ENCODE data around the gene GMPR2. TPM values are rescaled to one million over a fixed set of nuclear protein-coding genes. Genes with fewer than 3 reads are reported as not detected.

GMPR2 gene
- total and polyA plus RNA-seq, 2 of the 13 experiments (the other 11 are each of a cell fraction or from before 2014, with no cell fraction given) = 210 to 273 TPM

DNA sequence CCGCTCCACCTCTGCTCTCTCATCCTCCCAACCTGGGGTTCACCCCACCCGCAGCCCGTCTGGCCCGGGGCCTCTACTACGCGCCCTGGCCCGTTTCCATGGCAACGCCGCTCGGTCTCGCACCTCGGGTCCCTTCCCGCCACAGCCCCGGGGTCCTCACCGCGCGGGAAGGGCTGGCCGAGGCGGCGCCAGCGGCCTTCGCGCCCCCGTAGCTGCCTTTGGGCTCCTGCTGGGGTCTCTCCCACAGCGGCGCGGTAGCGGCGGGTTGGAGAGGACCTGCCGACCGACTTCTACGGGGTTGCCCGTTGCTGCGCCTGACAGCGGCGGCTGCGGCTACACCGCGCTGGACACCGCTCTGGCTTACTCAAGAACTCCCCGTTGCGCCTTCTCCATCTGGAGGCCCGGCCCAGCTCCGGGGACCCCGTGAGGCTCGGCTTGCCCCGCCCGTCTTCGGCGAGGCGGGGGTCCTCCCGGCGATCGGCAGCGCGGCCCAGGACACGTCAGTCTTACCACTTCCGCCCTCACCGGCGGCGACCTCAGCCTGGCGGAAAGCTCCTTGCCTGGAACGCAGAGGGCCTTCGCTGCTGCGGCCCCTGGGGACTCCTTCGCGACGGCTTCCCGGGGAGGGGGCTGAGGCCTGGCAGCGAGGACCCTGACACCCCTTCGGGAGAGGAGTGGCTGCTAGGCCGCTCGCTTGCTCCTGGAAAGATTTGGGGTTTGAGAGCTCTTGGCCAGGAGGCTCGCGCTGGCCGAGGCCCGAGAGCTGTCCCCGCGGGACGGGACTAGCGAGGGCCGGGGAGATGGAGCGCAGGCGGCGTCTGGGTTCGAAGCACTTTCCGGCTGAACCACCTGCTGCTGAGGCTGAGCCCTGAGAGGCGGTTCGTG, 37.3 kb upstream of the GMPR2 start, which contains the start of gene TM9SF1 (continued):
- TF ChIP-seq, protein P1, sequence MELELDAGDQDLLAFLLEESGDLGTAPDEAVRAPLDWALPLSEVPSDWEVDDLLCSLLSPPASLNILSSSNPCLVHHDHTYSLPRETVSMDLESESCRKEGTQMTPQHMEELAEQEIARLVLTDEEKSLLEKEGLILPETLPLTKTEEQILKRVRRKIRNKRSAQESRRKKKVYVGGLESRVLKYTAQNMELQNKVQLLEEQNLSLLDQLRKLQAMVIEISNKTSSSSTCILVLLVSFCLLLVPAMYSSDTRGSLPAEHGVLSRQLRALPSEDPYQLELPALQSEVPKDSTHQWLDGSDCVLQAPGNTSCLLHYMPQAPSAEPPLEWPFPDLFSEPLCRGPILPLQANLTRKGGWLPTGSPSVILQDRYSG (CRISPR knock-in tag; IDR thresholded peaks at IDR 0.05) = peak; percentile 97
- TF ChIP-seq ZNF451 (CRISPR knock-in tag; IDR thresholded peaks at IDR 0.05) (peak; percentile 99), KDM5B (CRISPR knock-in tag; IDR thresholded peaks at IDR 0.05; ENCODE audit: borderline replicate concordance) (peak; percentile 98), HOXA7 (CRISPR knock-in tag; IDR thresholded peaks at IDR 0.05) (no peak), ZBTB21 (CRISPR knock-in tag; IDR thresholded peaks at IDR 0.05) (0 out of 2 replicates have a peak, but pooled peaks have one; percentile 64), ZNF350 (CRISPR knock-in tag; IDR thresholded peaks at IDR 0.05; ENCODE audit: borderline replicate concordance, low read depth) (peak; percentile 100; the same call in 1 of the 2 replicates), TBX3 (IDR thresholded peaks at IDR 0.05; ENCODE audit: borderline replicate concordance) (peak; percentile 41), ZNF589 (CRISPR knock-in tag; conservative IDR thresholded peaks at IDR 0.05) (no peak), POLR2AphosphoS2 (IDR thresholded peaks at IDR 0.05; ENCODE audit: low read depth, low read length) (no peak; the same call in 1 of the 2 replicates), TMF1 (CRISPR knock-in tag; IDR thresholded peaks at IDR 0.05; ENCODE audit: low read depth) (peak; percentile 99), NAIF1 (CRISPR knock-in tag; IDR thresholded peaks at IDR 0.05; ENCODE audit: borderline replicate concordance) (no peak), ZNF496 (CRISPR knock-in tag; IDR thresholded peaks at IDR 0.05; ENCODE audit: insufficient replicate concordance) (no peak), SMARCE1 (IDR thresholded peaks at IDR 0.05; ENCODE audit: borderline replicate concordance) (no peak), NR2F2 (IDR thresholded peaks at IDR 0.05; ENCODE audit: borderline replicate concordance, low read depth) (no peak), TRIM24 (CRISPR knock-in tag; IDR thresholded peaks at IDR 0.05) (peak; percentile 67; the same call in 1 of the 2 replicates), SPEN (CRISPR knock-in tag; IDR thresholded peaks at IDR 0.05; ENCODE audit: low read depth) (peak; percentile 99), WIZ (CRISPR knock-in tag; IDR thresholded peaks at IDR 0.05) (peak; percentile 98; the same call in 1 of the 2 replicates), SETDB1 (CRISPR knock-in tag; IDR thresholded peaks at IDR 0.05; ENCODE audit: borderline replicate concordance) (peak; percentile 85; the same call in 1 of the 2 replicates), CREM (IDR thresholded peaks at IDR 0.05) (peak; percentile 96), CREM (CRISPR knock-in tag; IDR thresholded peaks at IDR 0.05) (no peak), HNRNPH1 (optimal IDR thresholded peaks at IDR 0.05; ENCODE audit: low read depth, low read length) (no peak), HDAC2 (CRISPR knock-in tag; IDR thresholded peaks at IDR 0.05) (peak; percentile 91)
- TF ChIP-seq, protein P2, sequence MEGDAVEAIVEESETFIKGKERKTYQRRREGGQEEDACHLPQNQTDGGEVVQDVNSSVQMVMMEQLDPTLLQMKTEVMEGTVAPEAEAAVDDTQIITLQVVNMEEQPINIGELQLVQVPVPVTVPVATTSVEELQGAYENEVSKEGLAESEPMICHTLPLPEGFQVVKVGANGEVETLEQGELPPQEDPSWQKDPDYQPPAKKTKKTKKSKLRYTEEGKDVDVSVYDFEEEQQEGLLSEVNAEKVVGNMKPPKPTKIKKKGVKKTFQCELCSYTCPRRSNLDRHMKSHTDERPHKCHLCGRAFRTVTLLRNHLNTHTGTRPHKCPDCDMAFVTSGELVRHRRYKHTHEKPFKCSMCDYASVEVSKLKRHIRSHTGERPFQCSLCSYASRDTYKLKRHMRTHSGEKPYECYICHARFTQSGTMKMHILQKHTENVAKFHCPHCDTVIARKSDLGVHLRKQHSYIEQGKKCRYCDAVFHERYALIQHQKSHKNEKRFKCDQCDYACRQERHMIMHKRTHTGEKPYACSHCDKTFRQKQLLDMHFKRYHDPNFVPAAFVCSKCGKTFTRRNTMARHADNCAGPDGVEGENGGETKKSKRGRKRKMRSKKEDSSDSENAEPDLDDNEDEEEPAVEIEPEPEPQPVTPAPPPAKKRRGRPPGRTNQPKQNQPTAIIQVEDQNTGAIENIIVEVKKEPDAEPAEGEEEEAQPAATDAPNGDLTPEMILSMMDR (CRISPR knock-in tag; IDR thresholded peaks at IDR 0.05) = peak; percentile 54
- TF ChIP-seq, protein P3, sequence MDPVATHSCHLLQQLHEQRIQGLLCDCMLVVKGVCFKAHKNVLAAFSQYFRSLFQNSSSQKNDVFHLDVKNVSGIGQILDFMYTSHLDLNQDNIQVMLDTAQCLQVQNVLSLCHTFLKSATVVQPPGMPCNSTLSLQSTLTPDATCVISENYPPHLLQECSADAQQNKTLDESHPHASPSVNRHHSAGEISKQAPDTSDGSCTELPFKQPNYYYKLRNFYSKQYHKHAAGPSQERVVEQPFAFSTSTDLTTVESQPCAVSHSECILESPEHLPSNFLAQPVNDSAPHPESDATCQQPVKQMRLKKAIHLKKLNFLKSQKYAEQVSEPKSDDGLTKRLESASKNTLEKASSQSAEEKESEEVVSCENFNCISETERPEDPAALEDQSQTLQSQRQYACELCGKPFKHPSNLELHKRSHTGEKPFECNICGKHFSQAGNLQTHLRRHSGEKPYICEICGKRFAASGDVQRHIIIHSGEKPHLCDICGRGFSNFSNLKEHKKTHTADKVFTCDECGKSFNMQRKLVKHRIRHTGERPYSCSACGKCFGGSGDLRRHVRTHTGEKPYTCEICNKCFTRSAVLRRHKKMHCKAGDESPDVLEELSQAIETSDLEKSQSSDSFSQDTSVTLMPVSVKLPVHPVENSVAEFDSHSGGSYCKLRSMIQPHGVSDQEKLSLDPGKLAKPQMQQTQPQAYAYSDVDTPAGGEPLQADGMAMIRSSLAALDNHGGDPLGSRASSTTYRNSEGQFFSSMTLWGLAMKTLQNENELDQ (CRISPR knock-in tag; IDR thresholded peaks at IDR 0.05; ENCODE audit: borderline replicate concordance) = peak; percentile 20
- TF ChIP-seq, protein P4, sequence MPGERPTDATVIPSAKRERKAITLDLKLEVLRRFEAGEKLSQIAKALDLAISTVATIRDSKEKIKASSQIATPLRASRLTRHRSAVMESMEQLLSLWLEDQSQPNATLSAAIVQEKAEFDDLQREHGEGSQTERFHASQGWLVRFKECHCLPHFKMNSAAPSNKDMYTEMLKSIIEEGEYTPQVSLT (CRISPR knock-in tag; IDR thresholded peaks at IDR 0.05; ENCODE audit: borderline replicate concordance, low read depth) = no peak
